Neural progenitor cell (in vitro differentiated cells): ENCODE results near the gene ZDBF2.

Experiments
- CTCF ChIP-seq: fragments of 200-600 bp; sonication (generic); IDR thresholded peaks from 2 replicates; pipeline ENCODE4 v1.5.1; 2017; ENCODE audit warnings: antibody characterized with exemption, mild to moderate bottlenecking
- EZH2 ChIP-seq: fragments of 200-600 bp; sonication (generic); IDR thresholded peaks from 2 replicates; pipeline ENCODE4 v1.6.1; 2017; ENCODE audit warnings: antibody characterized with exemption, mild to moderate bottlenecking, moderate library complexity
- EZH2phosphoT487 ChIP-seq: fragments of 200-600 bp; sonication (generic); IDR thresholded peaks from 2 replicates; pipeline ENCODE4 v1.6.1; 2017; ENCODE audit warnings: antibody characterized with exemption

- TF ChIP-seq CTCF (no peak), EZH2 (no peak), EZH2phosphoT487 (no peak)
These were observed 62.4 kb downstream of the ZDBF2 start for GRCh38 chr2:206336861-206337260.
